Activated T-cell treated with anti-CD3 and anti-CD28 coated beads for 1 hour (primary cell): Measurements from ENCODE around the gene DAD1.
"Not testable (repeated sequence)": the region's sequence is repeated elsewhere in the genome, so short reads cannot be mapped to it uniquely, and the experiment has no call there.

Experiments used
- DNase-seq: peaks from one replicate; pipeline ENCODE4 v3.0.0-alpha.2; 2020; ENCODE audit warnings: low read depth

Gene DAD1

GRCh38 chr14:22567437-22567836 is 21.6 kb downstream of the DAD1 start:
- DNase-seq: no peak

DNA sequence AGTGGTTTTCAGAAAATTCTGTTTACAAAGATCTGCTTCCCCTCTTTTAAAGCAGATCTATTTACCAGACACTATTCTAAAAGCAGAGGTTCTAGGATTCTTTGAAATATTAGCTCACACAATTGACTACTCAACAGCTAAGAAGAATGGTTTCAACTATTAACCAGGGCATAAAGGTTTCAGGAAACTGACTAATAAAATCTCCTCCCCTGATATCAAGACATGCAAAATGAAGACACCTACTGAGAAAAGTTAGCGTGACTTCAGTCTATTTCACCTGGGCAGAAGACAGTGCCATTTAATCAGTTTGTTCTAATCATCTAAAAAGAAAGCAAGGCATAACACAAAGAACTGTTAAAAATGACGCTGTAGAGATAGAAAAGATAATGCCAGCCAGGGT is 22.2 kb downstream of the DAD1 start:
- no peak for DNase-seq

DNA sequence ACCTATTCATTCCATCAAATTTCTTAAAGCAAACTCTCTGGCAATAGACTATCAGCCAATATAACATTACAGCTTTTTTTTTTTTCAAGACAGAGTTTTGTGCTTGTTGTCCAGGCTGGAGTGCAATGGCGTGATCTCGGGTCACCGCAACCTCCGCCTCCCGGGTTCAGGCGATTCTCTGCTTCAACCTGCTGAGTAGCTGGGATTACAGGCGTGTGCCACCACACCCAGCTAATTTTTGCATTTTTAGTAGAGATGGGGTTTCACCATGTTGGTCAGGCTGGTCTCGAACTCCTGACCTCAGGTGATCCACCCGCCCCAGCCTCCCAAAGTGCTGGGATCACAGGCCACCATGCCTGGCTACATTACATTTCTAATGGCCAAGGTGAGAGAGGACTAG is 22.8 kb downstream of the DAD1 start:
- DNase-seq: not testable (repeated sequence)

DNA sequence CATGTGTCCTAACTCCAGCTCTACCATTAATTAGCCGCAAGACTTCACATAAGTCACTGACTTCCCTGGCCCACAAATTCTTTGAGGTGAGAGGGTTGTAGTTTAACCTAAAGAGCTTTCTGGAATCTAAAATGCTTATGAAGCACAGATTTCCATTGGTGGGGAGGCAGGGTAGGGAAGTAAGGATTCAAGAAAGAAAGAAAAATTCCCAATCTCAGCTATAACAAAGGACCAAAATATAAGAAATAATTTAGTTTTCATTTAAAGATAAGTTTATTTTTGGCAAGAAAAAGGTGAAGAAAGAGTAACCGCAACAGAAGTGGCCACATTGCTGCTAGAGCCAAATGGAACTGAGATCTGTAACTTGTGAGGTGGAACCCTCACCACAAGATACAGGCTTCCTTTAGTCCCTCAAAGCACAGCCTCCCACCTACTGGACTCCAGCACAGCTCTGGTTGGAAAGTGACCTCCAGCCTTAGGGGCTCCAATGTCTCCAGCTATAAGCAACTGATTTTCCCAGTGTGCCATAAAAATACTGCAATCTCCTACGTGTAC is 23.6 kb downstream of the DAD1 start:
- no peak for DNase-seq

DNA sequence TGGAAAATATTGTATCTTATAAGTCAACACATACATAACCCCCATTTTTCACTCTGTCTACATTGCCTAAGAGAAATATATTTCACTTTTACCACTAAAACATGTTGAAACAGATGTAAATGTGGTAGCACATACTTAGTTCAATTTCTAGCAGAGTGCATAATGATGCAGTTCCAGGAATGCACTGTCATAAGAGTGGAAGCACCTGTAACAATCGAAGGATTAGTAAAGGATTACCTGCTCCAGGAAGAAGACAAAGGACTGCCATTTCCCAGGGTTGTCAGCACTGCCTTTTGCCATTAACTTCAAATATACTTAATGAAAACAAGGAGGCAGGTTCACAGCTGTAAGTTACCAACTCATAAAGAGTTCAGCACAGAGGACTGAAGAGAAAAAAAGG is 24.6 kb downstream of the DAD1 start:
- no peak for DNase-seq

GRCh38 chr14:22563987-22564386 is 25.0 kb downstream of the DAD1 start:
- no peak for DNase-seq

DNA sequence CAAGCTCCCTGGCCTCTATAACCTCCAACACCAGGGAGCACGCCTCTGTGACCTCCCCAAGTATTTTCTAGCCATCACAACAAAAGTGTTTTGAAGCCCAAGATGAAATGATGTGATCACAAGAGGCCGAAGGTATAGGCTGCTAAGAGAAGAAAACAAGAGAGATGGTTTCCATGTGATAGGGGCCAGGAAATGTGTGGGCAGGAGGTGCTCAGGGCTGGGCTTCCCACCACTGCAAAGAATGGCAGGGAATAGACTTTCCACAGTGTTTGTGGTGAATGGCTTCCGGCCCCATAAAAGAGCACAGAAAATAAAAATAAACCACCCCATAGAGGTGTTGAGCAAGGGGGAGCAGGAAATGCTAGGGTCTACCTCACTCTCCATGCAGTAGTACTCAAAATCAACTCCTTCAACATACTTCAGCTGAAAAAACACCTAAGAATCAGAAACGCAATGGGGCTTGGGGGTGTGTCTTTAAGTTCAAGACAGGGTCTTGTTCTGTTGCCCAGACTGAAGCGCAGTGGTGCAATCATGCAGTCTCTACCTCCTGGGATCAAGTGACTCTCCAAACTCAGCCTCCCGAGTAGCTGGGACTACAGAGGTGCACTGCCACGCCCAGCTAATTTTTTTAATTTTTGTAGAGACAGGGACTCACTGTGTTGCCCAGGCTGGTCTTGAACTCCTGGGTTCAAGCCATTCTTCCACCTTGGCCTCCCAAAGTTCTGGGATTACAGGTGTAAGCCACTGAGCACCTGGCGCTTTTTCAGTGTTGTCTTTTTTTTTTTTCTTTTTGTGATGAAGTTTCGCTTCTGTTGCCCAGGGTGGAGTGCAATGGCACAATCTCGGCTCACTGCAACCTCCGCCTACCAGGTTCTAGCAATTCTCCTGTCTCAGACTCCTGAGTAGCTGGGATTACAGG is 27.1 kb downstream of the DAD1 start:
- peak; percentile 52 for DNase-seq

GRCh38 chr14:22561366-22561660 is 27.7 kb downstream of the DAD1 start:
- no peak for DNase-seq

DNA sequence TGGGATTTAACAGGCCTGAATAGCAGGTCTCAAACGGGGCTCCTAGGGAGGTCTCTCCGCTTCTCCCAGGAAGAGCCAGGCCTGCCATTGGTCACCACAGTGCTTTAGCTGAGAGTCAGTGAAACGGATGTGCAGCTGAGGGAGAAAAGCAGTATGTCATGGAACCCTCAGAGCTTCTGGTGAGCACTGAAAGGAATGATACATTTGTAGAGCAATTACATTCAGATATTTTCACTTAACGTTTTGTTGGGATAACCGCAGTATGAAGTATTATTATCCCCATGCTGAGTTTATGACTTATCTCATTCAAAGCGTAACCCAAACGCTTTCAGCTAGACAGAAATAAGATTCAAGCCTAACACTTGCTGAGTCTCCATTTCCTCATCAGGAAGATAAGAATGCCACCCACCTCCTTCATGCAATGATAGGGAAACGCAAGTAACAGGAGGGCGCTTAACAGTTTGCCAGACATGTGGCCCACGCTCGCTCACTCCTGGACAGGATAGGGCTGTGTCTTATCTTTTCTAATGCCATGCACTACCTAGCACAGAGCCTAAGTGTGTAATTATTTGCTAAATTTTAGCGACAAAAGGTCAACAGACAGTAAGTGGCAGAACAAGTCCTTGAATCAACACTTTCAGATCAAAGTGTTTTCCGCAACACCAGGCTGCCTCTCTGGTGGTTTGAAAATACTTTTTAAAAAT is 28.2 kb downstream of the DAD1 start:
- no peak for DNase-seq

DNA sequence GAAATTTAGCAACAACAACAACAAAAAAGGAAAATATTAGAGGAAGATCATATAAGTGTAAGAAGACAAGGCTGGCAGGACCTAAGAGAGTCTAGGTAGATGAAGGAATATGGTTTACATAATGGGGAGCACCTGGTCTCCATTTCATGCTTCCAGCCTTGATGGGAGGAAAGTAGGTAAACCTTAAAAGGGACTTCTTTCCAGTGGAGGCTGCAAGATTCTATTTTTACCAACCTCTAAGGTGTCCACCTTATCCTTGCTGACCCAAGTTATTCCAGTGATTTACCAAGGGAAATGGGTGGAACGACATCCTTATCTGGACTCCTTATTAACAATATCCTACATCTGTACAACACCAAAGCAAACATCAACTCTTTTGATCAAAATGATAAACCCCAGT is 30.0 kb downstream of the DAD1 start:
- no peak for DNase-seq

DNA sequence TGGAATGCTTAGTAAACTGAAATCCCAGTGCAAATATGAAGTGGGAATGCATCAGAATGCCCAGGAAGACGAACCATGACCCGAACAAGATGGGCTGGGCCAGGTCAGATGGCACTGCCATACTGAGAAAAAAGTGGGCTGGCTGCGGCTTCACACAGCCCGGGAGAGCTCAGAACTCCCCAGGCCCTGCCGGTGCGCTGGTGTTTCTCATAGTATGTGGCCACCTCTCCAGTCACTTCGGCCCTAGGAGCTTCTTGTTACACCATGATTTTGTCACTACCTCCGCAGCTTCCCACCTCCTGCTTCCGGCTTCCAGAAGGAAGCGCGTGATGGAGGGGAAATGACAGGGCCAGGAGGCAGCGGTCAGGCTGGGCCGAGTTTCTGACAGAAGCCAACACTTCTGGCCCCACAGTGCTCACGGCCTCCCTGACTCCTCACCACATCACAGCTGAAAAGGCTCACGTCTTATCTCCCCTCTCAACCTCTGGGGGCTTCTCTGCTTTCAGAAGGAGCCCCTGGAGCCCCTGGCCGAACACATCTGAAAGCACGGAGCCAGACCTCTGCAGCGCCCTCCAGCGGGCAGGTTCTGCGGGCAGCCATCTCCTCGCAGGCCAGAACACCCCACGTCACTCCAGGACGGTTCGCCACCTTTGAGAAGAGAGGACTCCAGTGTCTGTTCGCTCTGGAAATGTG is 30.7 kb downstream of the DAD1 start:
- peak; percentile 56 for DNase-seq

GRCh38 chr14:22557846-22558220 is 31.2 kb downstream of the DAD1 start:
- DNase-seq: no peak

GRCh38 chr14:22556990-22557623 is 31.9 kb downstream of the DAD1 start:
- DNase-seq: peak; percentile 95

- peak; percentile 85 for DNase-seq
Observed at GRCh38 chr14:22556021-22556989, 32.7 kb downstream of the DAD1 start.

- no peak for DNase-seq
Observed at GRCh38 chr14:22555384-22556011, 33.5 kb downstream of the DAD1 start.

- DNase-seq: no peak
Observed at GRCh38 chr14:22554498-22555383, 34.3 kb downstream of the DAD1 start.

DNA sequence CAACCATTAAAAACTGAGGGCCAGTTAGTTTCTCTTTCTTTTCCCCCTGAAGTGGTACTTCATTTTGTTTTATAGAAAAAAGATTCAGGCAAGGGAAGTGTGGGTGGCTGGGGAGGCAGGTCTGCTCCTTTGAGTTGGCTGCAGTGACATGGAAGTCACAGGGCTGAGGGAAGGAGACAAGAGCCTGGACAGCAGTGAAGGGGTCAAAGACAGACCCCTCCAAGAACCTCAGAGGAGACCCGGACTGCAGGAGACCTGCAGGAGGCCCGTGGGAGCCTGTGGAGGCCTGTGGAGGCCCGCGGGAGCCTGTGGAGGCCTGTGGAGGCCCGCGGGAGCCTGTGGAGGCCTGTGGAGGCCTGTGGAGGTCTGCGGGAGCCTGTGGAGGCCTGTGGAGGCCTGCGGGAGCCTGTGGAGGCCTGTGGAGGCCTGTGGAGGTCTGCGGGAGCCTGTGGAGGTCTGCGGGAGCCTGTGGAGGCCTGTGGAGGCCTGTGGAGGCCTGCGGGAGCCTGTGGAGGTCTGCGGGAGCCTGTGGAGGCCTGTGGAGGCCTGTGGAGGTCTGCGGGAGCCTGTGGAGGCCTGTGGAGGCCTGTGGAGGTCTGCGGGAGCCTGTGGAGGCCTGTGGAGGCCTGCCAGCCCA is 35.0 kb downstream of the DAD1 start:
- DNase-seq: not testable (repeated sequence)

- DNase-seq: no peak
Observed at GRCh38 chr14:22553445-22553844, 35.6 kb downstream of the DAD1 start.

DNA sequence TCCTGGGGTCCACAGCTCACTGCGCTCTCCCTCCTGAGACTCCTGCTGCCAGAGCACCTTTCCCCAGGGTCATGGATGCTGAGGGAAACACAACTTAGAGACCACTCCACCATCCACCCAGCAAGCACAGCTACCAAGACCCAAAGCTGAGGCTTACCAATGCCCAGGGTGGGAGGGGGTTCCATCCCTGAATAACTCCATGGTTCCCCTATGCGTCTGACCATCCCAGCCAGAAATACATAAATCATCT is 36.3 kb downstream of the DAD1 start:
- DNase-seq: no peak
